ENCODE data around the gene C1S.

DNA sequence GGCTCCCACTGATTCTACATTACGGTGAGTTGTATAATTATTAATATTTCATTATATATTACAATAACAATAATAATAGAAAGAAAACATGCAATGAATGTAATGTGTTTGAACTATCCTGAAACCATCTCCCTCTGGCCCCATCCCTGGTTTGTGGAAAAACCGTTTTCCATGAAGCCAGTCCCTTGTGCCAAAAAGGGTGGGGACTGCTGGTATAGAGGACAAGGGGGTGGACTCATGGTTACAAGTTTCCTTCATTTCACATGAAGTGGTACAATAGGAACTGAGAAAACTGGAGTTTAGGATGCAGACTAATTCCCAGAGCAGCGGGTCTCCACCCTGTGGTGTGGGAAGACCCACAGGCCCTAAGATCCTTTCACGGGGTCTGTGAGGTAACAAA is 51.5 kb downstream of the C1S start:
- TF ChIP-seq, protein P1, sequence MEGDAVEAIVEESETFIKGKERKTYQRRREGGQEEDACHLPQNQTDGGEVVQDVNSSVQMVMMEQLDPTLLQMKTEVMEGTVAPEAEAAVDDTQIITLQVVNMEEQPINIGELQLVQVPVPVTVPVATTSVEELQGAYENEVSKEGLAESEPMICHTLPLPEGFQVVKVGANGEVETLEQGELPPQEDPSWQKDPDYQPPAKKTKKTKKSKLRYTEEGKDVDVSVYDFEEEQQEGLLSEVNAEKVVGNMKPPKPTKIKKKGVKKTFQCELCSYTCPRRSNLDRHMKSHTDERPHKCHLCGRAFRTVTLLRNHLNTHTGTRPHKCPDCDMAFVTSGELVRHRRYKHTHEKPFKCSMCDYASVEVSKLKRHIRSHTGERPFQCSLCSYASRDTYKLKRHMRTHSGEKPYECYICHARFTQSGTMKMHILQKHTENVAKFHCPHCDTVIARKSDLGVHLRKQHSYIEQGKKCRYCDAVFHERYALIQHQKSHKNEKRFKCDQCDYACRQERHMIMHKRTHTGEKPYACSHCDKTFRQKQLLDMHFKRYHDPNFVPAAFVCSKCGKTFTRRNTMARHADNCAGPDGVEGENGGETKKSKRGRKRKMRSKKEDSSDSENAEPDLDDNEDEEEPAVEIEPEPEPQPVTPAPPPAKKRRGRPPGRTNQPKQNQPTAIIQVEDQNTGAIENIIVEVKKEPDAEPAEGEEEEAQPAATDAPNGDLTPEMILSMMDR (IDR thresholded peaks at IDR 0.05; ENCODE audit: extremely low read depth in 1 of 2, insufficient read depth in 1 of 2, low read depth in 1 of 2, low read length in 2 of 2): no peak
- TF ChIP-seq EZH2 (IDR thresholded peaks at IDR 0.05; ENCODE audit: borderline replicate concordance, low read depth, low read length, severe bottlenecking) (no peak), POLR2AphosphoS5 (IDR thresholded peaks at IDR 0.05; ENCODE audit: insufficient read depth, low read depth, low read length) (no peak), MYC (IDR thresholded peaks at IDR 0.05; ENCODE audit: low read depth, low read length) (no peak), POLR2A (IDR thresholded peaks at IDR 0.05; ENCODE audit: low read depth, low read length) (no peak)

Measured in endothelial cell of umbilical vein (primary cell).